ENCODE data around the gene FRS2. TPM values are rescaled to one million over a fixed set of nuclear protein-coding genes. Genes with fewer than 3 reads are reported as not detected.

Gene FRS2
- total and polyA plus RNA-seq, 9 of the 15 experiments (the other 6 are each of a cell fraction or from before 2014, with no cell fraction given) = 1.0 to 9.1 (median 6.0) TPM

DNA sequence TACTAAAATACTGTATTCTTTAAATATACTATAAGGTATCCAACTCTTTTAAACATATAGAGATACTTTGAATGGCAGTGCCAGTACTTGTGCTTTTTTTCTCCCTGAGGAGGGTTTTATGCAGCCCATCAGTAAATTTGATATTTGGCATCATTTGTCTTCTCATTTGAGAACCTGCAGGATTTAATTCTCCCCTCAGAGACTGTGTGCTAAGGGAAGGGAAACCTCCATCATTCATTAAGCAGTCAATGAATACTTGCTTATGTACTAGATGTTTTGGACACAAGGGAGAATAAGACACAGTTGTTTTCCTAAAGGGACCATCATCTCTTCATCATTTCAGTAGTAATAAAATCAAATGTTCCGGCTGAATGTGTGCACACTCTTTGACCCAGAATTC is 40.8 kb downstream of the FRS2 start:
- WGBS (ENCODE audit: insufficient coverage, low coverage, missing lambda C conversion rate) = 100% methylated on average over 1 of the region's 1 CpG

More for the DNA sequence above, 40.8 kb downstream of the FRS2 start:
- Histone ChIP-seq H4K20me1 (replicated peaks; ENCODE audit: control insufficient read depth, insufficient read depth, low read length) (peaks cover 3% of the 10 kb centered on the region), H3K4me3 (no peak overlapping the region), H3K9ac (ENCODE audit: insufficient read depth in 1 of 2, low read depth in 2 of 2, low read length in 2 of 2) (no peak overlapping the region), H3K9me1 (ENCODE audit: control insufficient read depth, insufficient read depth, low read length) (no peaks in the 10 kb centered on the region), H3K4me1 (replicated peaks in 1 of 2; ENCODE audit: control insufficient read depth in 2 of 2, insufficient read depth in 2 of 2, low read length in 2 of 2) (peaks cover 0 to 14% of the 10 kb centered on the region in 2 experiments; a peak in 2 of 5 replicates), H3K4me2 (ENCODE audit: insufficient read depth, low read length) (no peak overlapping the region), H3K79me2 (ENCODE audit: control insufficient read depth, insufficient read depth, low read length) (peaks cover 45% of the 10 kb centered on the region), H2AFZ (ENCODE audit: low read depth, low read length) (no peak overlapping the region), H3K9me3 (replicated peaks; ENCODE audit: control insufficient read depth, insufficient read depth, low read depth, low read length) (no peaks in the 10 kb centered on the region), H3K27me3 (ENCODE audit: control insufficient read depth in 2 of 2, insufficient read depth in 2 of 2, low read length in 2 of 2) (no peaks in the 10 kb centered on the region), H3K27ac (ENCODE audit: extremely low read depth, low read depth, low read length) (no peak overlapping the region), H3K36me3 (ENCODE audit: control insufficient read depth, insufficient read depth, low read length) (no peaks in the 10 kb centered on the region)
- TF ChIP-seq POLR3A (IDR thresholded peaks at IDR 0.05; ENCODE audit: borderline replicate concordance, extremely low read depth, insufficient read depth, insufficient read length) (no peak), CTCFL (IDR thresholded peaks at IDR 0.05; ENCODE audit: borderline replicate concordance, insufficient read depth, low read depth, low read length, poor library complexity, severe bottlenecking) (no peak), ZNF24 (IDR thresholded peaks at IDR 0.05) (no peak), NFE2 (IDR thresholded peaks at IDR 0.05; ENCODE audit: low read depth) (no peak), MCM3 (IDR thresholded peaks at IDR 0.05) (no peak), ZNF311 (CRISPR knock-in tag; IDR thresholded peaks at IDR 0.05) (no peak), ELF4 (CRISPR knock-in tag; IDR thresholded peaks at IDR 0.05) (no peak), FOXP1 (CRISPR knock-in tag; IDR thresholded peaks at IDR 0.05) (no peak)
- TF ChIP-seq, protein P1, sequence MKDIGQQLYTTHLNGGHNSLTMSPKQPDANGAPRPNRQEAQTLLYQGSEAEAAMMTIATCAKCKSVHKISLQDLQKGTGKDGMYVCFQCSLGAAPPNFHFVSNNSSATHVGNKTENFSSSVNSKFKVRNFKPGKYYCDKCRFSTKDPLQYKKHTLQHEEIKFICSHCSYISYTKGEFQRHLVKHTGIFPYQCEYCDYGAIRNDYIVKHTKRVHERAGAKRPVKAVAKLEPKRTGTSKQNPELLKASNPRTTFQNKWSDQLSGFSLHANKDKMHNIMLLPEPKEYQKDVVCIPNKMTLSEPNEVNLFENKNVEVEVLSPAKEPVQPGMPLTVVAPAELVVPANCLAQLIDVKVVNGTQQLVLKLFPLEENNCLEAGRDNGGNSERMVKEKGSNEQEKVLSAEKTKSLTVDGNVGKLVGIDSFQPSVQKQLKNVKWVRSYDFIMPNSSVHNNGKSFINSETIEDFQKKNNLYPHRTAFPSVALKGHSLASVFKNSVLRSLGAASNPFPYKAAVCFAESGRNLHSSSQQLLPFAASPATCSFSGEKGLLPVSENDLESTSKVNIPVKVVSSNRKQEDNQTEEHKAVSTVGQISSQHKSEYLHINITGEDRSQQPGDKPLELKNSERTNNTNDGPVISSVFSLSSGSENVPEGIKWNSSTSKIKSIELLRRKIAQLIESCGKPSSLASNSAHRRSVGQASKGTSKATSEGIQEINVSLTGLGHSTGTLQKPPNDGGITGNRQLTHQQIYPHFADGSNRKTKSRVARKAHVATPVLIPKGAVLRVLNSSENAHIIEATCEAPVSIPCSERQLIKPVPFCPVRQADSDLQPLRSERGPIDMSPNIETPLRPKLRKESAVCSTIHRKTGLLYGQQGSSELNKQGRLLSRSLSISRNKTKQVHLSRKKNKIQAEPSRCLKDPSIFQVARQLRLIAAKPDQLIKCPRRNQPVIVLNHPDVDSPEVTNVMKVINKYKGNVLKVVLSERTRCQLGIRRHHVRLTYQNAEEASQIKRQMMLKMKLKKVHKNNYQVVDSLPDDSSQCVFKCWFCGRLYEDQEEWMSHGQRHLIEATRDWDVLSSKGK (CRISPR knock-in tag; IDR thresholded peaks at IDR 0.05) = no peak
- FAIRE-seq (no peak), ATAC-seq (no peak), DNase-seq (ENCODE audit: extremely low read depth in 1 of 4, low spot score in 3 of 4) (no peak)
- POLR2A ChIA-PET = no interaction called here
- in situ Hi-C loops (cut with MboI) = no loop called here
- intact Hi-C loops (cut with micrococcal nuclease) = no loop called here
- CTCF ChIA-PET (ENCODE audit: low intra/inter-chr PET ratio) = no interaction called here
- BruUV-seq (replicated peaks) = no TSS peak

Data from K562 (cell line).